Measurements from ENCODE around the gene KCNJ4.

KCNJ4 gene

GRCh38 chr22:38423512-38424503, 31.2 kb downstream of the KCNJ4 start:
- TF ChIP-seq CTCF (IDR thresholded peaks at IDR 0.05): no peak

- no peak for TF ChIP-seq CTCF (IDR thresholded peaks at IDR 0.05)
Measured at GRCh38 chr22:38422611-38423511, 32.1 kb downstream of the KCNJ4 start.

GRCh38 chr22:38420734-38421133, 34.3 kb downstream of the KCNJ4 start:
- no peak for TF ChIP-seq CTCF (IDR thresholded peaks at IDR 0.05)

GRCh38 chr22:38419858-38420160, 35.2 kb downstream of the KCNJ4 start:
- no peak for TF ChIP-seq CTCF (IDR thresholded peaks at IDR 0.05)

GRCh38 chr22:38419121-38419857, 35.7 kb downstream of the KCNJ4 start:
- TF ChIP-seq CTCF (IDR thresholded peaks at IDR 0.05): no peak

- TF ChIP-seq CTCF (IDR thresholded peaks at IDR 0.05): no peak
Measured at GRCh38 chr22:38418589-38418988, 36.4 kb downstream of the KCNJ4 start.
